Gastrocnemius medialis (tissue), 4 donors: ENCODE results near the gene HIP1. TPM values are rescaled to one million over a fixed set of nuclear protein-coding genes. Genes with fewer than 3 reads are reported as not detected.
"Not testable (repeated sequence)": the region's sequence is repeated elsewhere in the genome, so short reads cannot be mapped to it uniquely, and the experiment has no call there.

Source experiments
- ATAC-seq, 2 donors: fragments of 150-250 bp; one replicate each; pipeline ENCODE4 v1.9.1; 2016
- DNase-seq, 2 donors: peaks; one replicate each; pipeline ENCODE4 v3.0.0-alpha.2; 2019
- H3K27ac ChIP-seq, 4 donors: fragments of 200-600 bp; sonication (generic); 1 replicate in 1 of 4; 2 replicates in 3 of 4; pipeline ENCODE4 v1.5.1; 2016 to 2018; ENCODE audit warnings: mild to moderate bottlenecking in 2 of 4, moderate library complexity in 1 of 4
- H3K27me3 ChIP-seq, 3 donors: fragments of 200-600 bp; sonication (generic) in 2 of 3; 1 replicate in 1 of 3; 2 replicates in 2 of 3; pipeline versions ENCODE4 v1.5.1 to v1.6.0; 2016 to 2019; ENCODE audit warnings: mild to moderate bottlenecking in 1 of 3, moderate library complexity in 1 of 3
- H3K36me3 ChIP-seq, 2 donors: fragments of 200-600 bp; sonication (generic) in 1 of 2; one replicate each; pipeline ENCODE4 v1.5.1; 2017 to 2018
- H3K4me1 ChIP-seq, 2 donors: fragments of 200-600 bp; sonication (generic) in 1 of 2; one replicate each; pipeline ENCODE4 v1.5.1; 2016 to 2017; ENCODE audit warnings: mild to moderate bottlenecking in 2 of 2
- H3K4me3 ChIP-seq, 4 donors: fragments of 200-600 bp; sonication (generic) in 3 of 4; 1 replicate in 1 of 4; 2 replicates in 3 of 4; pipeline ENCODE4 v1.5.1; 2016 to 2019; ENCODE audit warnings: mild to moderate bottlenecking in 2 of 4
- H3K9me3 ChIP-seq, 3 donors: fragments of 200-600 bp; sonication (generic) in 2 of 3; 1 replicate in 1 of 3; 2 replicates in 2 of 3; pipeline ENCODE4 v1.5.1; 2016 to 2019
- POLR2A ChIP-seq, 2 donors: fragments of 450-650 bp; IDR thresholded peaks; one replicate each; pipeline ENCODE4 v1.6.1; 2017; ENCODE audit warnings: antibody characterized with exemption in 2 of 2, mild to moderate bottlenecking in 2 of 2, moderate library complexity in 2 of 2
- in situ Hi-C, 4 donors: fragments of 200-750 bp; cut with MboI; loops; one replicate each; pipeline versions ENCODE4 v1.15.0 to v1.8.0; 2017; ENCODE audit warnings: low sequenced_read_pairs in 4 of 4
- intact Hi-C: fragments of 100-400 bp; cut with DNase I; formaldehyde crosslinking; loops from one replicate; pipeline ENCODE4 v1.15.1; 2023; ENCODE audit warnings: low total_unique reads
- total RNA-seq, 4 donors: library from RNA; depleted of rRNA; stranded (reverse); fragments of >200 nt; gene quantifications; one replicate each; pipeline versions ENCODE4 v1.1.0 to v1.2.3, GENCODE V29; 2016
- TF ChIP-seq, protein P1 (sequence below), 5 experiments: fragments of 450-650 bp in 3 of 5; fragments of 200-600 bp in 2 of 5; sonication (generic) in 2 of 5; IDR thresholded peaks in 4 of 5; conservative IDR thresholded peaks in 1 of 5; 1 replicate in 4 of 5; 2 replicates in 1 of 5; pipeline ENCODE4 v1.5.1; 2016 to 2019; ENCODE audit warnings: antibody characterized with exemption in 5 of 5, mild to moderate bottlenecking in 3 of 5, moderate library complexity in 3 of 5

HIP1 gene
- total RNA-seq, 4 donors from 2014 or later: 5.8 to 11.1 (median 7.9) TPM

DNA sequence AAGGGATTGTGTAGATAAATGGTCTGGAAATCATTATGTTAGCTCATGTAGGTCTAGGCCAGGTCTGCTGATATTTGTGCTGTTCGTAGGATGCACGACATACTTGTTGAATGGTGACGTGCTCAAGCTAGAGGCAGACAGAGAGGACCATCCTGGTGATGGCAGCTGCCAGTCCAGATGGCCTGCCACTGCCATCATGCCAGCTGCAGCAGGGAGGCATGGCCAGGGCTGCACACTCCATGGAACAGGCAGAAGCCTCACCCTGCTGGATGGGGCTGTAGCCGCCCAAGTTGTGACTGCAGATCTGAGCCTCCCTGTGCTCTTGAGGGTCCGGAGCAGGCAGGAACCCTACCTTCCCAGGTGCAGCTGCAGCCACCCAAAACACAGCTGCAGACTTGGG is 166.3 kb downstream of the HIP1 start:
- H3K27me3 ChIP-seq: no peaks in the 10 kb centered on the region
- ATAC-seq: no peak
- no peaks in the 10 kb centered on the region for H3K9me3 ChIP-seq
- peaks cover 0 to 27% of the 10 kb centered on the region in 2 donors for H3K36me3 ChIP-seq
- intact Hi-C loops (no loop called here), in situ Hi-C loops (loop anchor here in 1 of 4 donors (25.0 kb wide), 1 partner anchor 165 kb away; the partner anchor contains the start of gene HIP1)
- TF ChIP-seq POLR2A (IDR thresholded peaks at IDR 0.05): no peak
- TF ChIP-seq, protein P1, sequence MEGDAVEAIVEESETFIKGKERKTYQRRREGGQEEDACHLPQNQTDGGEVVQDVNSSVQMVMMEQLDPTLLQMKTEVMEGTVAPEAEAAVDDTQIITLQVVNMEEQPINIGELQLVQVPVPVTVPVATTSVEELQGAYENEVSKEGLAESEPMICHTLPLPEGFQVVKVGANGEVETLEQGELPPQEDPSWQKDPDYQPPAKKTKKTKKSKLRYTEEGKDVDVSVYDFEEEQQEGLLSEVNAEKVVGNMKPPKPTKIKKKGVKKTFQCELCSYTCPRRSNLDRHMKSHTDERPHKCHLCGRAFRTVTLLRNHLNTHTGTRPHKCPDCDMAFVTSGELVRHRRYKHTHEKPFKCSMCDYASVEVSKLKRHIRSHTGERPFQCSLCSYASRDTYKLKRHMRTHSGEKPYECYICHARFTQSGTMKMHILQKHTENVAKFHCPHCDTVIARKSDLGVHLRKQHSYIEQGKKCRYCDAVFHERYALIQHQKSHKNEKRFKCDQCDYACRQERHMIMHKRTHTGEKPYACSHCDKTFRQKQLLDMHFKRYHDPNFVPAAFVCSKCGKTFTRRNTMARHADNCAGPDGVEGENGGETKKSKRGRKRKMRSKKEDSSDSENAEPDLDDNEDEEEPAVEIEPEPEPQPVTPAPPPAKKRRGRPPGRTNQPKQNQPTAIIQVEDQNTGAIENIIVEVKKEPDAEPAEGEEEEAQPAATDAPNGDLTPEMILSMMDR (IDR thresholded peaks at IDR 0.05 in 4 of 5, conservative IDR thresholded peaks at IDR 0.05 in 1 of 5): no peak
- H3K4me1 ChIP-seq: no peaks in the 10 kb centered on the region
- H3K27ac ChIP-seq: no peak overlapping the region
- H3K4me3 ChIP-seq: no peak overlapping the region
- DNase-seq: no peak

DNA sequence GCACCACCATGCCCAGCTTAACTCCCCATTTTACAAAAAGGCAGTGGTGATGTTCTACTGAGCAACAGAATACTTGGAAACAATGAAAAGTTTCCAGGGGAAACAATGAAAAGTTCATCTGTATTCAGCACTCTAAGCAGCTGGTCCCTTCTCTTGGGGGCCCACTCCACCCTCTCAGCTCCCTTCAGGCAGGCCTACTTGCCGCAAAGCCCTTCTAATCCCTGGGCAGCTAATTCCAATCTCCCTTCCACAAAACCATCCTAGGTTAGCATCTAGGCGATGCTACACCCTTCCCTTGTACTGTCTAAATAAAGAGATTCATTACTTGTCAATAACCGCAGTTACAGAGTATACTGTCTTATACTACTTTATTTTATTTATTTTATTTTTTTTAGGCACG is 167.5 kb downstream of the HIP1 start:
- H3K4me1 ChIP-seq: no peaks in the 10 kb centered on the region
- no peaks in the 10 kb centered on the region for H3K27me3 ChIP-seq
- H3K4me3 ChIP-seq: no peak overlapping the region
- no peak for TF ChIP-seq POLR2A (IDR thresholded peaks at IDR 0.05)
- TF ChIP-seq, protein P1 (IDR thresholded peaks at IDR 0.05 in 4 of 5, conservative IDR thresholded peaks at IDR 0.05 in 1 of 5): no peak
- in situ Hi-C loops: loop anchor here in 1 of 4 donors (25.0 kb wide), 1 partner anchor 166 kb away; the partner anchor contains the start of gene HIP1
- H3K36me3 ChIP-seq: peaks cover 0 to 29% of the 10 kb centered on the region in 2 donors
- intact Hi-C loops: no loop called here
- ATAC-seq: no peak
- no peak for DNase-seq
- no peak overlapping the region for H3K27ac ChIP-seq
- H3K9me3 ChIP-seq: no peaks in the 10 kb centered on the region

DNA sequence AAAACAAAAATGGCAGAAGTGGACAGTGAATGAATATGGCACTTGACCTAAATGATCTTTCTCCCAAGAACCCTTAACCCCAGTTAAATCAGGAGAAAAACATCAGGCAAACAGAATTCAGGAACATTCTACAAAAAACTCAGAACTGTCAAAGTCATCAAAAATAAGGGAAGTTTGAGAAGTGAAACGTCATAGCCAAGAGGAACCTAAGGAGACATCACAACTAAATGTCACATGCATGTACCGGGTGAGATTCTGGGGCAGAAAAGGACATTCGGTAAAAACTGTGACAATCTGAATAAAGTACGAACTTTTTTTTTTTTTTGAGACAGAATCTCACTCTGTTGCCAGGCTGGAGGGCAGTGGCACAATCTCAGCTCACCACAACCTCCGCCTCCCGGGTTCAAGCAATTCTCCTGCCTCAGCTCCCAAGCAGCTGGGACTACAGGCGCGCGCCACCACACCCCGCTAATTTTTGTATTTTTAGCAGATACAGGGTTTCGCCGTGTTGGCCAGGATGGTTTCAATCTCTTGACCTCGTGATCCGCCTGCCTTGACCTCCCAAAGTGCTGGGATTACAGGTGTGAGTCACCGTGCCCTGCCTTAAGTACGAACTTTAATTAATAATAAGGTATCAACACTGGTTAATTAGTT is 169.0 kb downstream of the HIP1 start:
- in situ Hi-C loops: loop anchor here in 1 of 4 donors (25.0 kb wide), 1 partner anchor 168 kb away; the partner anchor contains the start of gene HIP1
- H3K27me3 ChIP-seq, H3K9me3 ChIP-seq, ATAC-seq, H3K27ac ChIP-seq, H3K4me3 ChIP-seq, intact Hi-C loops, DNase-seq, H3K4me1 ChIP-seq: not testable (repeated sequence)
- peaks cover 0 to 29% of the 10 kb centered on the region in 2 donors for H3K36me3 ChIP-seq

DNA sequence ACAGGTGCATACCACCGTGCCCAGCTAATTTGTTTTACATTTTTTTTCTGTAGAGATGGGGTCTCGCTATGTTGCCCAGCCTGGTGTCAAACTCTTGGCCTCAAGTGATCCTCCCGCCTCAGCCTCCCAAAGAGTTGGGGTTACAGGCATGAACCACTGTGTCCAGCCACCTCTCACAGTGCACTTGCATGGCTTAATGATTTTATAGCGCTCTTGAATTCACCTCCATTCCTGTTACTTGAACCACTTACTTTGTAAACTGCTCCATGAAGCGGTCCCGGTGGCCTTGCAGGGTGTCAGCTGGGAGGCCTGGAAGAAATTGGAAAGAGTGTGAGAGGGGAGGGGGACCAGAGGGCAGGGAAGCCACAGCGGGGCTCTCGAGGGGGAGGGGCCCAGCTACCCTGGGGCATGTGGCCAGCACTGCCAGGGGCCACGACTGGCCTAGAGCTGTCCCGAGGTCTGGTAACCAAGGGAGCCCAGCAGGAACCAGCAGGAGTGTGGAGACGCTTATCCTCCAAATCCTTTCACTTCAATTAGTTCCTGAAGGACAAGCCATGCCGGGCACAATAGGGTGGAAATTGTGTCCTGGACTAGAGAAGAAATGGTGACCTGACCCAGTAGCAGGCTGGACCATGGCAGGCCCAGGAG is 170.7 kb downstream of the HIP1 start:
- Histone ChIP-seq H3K9me3 (no peaks in the 10 kb centered on the region), H3K4me3 (no peak overlapping the region), H3K4me1 (peaks cover 0 to 3% of the 10 kb centered on the region in 2 donors), H3K27me3 (no peaks in the 10 kb centered on the region), H3K36me3 (peaks cover 0 to 26% of the 10 kb centered on the region in 2 donors), H3K27ac (no peak overlapping the region)
- in situ Hi-C loops: loop anchor here in 1 of 4 donors (25.0 kb wide), 1 partner anchor 169 kb away; the partner anchor contains the start of gene HIP1
- no peak for TF ChIP-seq POLR2A (IDR thresholded peaks at IDR 0.05)
- TF ChIP-seq, protein P1 (IDR thresholded peaks at IDR 0.05 in 4 of 5, conservative IDR thresholded peaks at IDR 0.05 in 1 of 5): no peak
- intact Hi-C loops: no loop called here
- DNase-seq (no peak), ATAC-seq (no peak)
